Type B pancreatic cell (in vitro differentiated cells): Measurements from ENCODE around the gene UFC1. TPM values are rescaled to one million over a fixed set of nuclear protein-coding genes. Genes with fewer than 3 reads are reported as not detected.

ENCODE experiments used
- DNase-seq: peaks from one replicate; pipeline ENCODE4 v3.0.0; 2021; ENCODE audit warnings: mixed read lengths; ENCODE audit not compliant: unreplicated experiment; ENCODE audit errors: extremely low spot score
- H3K27ac Mint-ChIP-seq: 2 replicates; pipeline ENCODE4 v1.8.0; 2021; ENCODE audit warnings: mild to moderate bottlenecking, mixed read lengths
- H3K27me3 Mint-ChIP-seq: 2 replicates; pipeline ENCODE4 v1.8.0; 2021; ENCODE audit warnings: mixed read lengths
- H3K36me3 Mint-ChIP-seq: 2 replicates; pipeline ENCODE4 v1.8.0; 2021; ENCODE audit warnings: mixed read lengths
- H3K4me1 Mint-ChIP-seq: one replicate; pipeline ENCODE4 v1.8.0; 2021; ENCODE audit warnings: mixed read lengths; ENCODE audit not compliant: unreplicated experiment
- H3K4me3 Mint-ChIP-seq: 2 replicates; pipeline ENCODE4 v1.8.0; 2021; ENCODE audit warnings: mild to moderate bottlenecking, mixed read lengths
- H3K9me3 Mint-ChIP-seq: 2 replicates; pipeline ENCODE4 v1.8.0; 2021; ENCODE audit warnings: mixed read lengths
- CTCF ChIP-seq: fragments of 200-600 bp; sonication (generic); conservative IDR thresholded peaks from 2 replicates; pipeline ENCODE4 v1.5.0; 2021; ENCODE audit warnings: antibody characterized with exemption, mild to moderate bottlenecking
- total RNA-seq: library from RNA; stranded (reverse); gene quantifications from 2 replicates; pipeline ENCODE4 v1.2.1, GENCODE V29; 2021; ENCODE audit warnings: low replicate concordance

UFC1 gene
- total RNA-seq, 1 donor from 2014 or later, result 90.3 TPM

DNA sequence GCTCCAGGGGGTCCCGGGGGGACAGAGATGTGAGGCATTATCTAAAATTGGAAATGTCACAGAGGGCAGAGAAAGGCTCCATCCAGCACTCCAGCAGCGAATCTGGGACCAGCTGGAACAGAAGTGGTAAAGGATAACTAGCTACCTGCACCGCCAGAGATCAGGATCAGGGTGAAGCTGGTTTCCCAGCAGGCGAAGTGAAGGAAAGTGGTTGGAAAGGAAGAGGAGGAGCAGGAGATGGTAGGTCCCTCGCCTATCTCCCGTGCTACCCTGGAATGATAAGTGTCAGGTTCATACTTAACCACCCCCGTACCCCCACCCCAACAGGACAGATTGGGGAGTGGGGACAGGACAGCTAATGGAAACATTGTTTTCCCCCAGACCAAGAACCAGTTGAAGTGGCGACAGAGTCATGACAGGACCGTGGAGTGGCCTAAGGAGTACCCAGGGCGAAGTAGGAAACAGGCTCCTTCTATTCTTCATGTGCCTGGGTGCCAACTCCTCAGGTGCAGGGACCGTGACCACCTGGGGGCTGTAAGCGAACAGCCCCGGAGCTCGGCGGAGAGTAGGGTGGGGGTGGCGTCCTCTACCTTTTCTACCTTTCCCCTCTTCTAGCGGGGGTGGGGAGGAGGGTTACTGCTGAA, 22.8 kb downstream of the UFC1 start:
- no peaks in the 10 kb centered on the region for H3K27me3 Mint-ChIP-seq
- peaks cover 21% of the 10 kb centered on the region for H3K36me3 Mint-ChIP-seq
- H3K9me3 Mint-ChIP-seq, result no peaks in the 10 kb centered on the region

GRCh38 chr1:161177112-161177935, 23.5 kb downstream of the UFC1 start, which contains the start of gene B4GALT3:
B4GALT3 (minus strand) TSS chr1:161177507; CDS start chr1:161176060, 1,447 bp downstream.
- Mint-ChIP-seq H3K27ac (peak within 1 kb of the TSS; percentile 98), H3K4me3 (peak within 1 kb of the TSS; percentile 100), H3K36me3 (peaks cover 21% of the 10 kb centered on the region), H3K9me3 (no peaks in the 10 kb centered on the region), H3K4me1 (peaks cover 26% of the 10 kb centered on the region), H3K27me3 (no peaks in the 10 kb centered on the region)
- TF ChIP-seq CTCF, result peak; percentile 31
- peak; percentile 95 for DNase-seq

More for the DNA sequence above, 22.8 kb downstream of the UFC1 start:
- no peak for DNase-seq
- TF ChIP-seq CTCF, result no peak
- Mint-ChIP-seq H3K4me3 (peak overlapping the region; percentile 100), H3K4me1 (peaks cover 26% of the 10 kb centered on the region), H3K27ac (peak overlapping the region; percentile 98)

DNA sequence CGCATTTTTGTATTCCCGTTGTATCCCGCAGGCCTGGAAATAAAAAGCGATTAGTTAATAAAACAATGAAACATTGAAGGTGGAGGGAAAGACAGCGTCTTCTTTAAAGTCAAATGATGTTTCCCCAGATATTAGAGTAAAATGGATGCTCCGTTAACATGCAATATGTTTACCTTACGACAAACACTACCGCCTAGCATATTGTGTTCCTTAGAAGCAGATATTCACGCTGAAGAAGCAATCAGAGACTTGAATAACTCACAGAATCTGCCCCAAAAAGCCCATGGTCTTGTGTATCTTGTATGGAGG, 24.1 kb downstream of the UFC1 start:
- H3K36me3 Mint-ChIP-seq, result peaks cover 18% of the 10 kb centered on the region
- peak overlapping the region; percentile 98 for H3K27ac Mint-ChIP-seq
- no peaks in the 10 kb centered on the region for H3K9me3 Mint-ChIP-seq
- no peak for DNase-seq
- H3K4me1 Mint-ChIP-seq, result peaks cover 26% of the 10 kb centered on the region
- peak overlapping the region; percentile 100 for H3K4me3 Mint-ChIP-seq
- no peaks in the 10 kb centered on the region for H3K27me3 Mint-ChIP-seq
- TF ChIP-seq CTCF, result peak; percentile 6

DNA sequence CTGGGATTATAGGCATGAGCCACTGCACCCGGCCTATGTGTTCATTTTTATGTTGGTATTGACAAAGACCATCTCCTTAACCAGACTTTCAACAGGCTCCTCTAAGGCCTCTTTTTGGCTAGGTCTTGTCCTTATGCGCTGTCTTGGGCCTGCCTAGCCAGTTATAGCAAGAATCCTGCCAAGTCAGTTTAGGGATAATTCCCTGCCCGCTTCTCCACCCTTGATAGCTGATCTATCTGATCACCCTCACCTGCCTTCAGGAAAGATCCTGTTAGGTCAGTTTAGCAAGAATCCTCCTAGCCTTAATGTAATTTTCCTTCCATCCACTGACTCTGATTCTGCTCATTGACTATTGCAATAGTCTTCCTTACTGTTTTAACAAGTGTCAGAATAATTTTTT, 25.9 kb downstream of the UFC1 start:
- DNase-seq, result no peak
- Mint-ChIP-seq H3K9me3 (no peaks in the 10 kb centered on the region), H3K27me3 (no peaks in the 10 kb centered on the region), H3K27ac (peak overlapping the region; percentile 94), H3K4me3 (peak overlapping the region; percentile 75), H3K36me3 (peaks cover 7% of the 10 kb centered on the region), H3K4me1 (peaks cover 26% of the 10 kb centered on the region)
- no peak for TF ChIP-seq CTCF

- Mint-ChIP-seq H3K36me3 (peaks cover 3% of the 10 kb centered on the region), H3K27me3 (no peaks in the 10 kb centered on the region), H3K9me3 (no peaks in the 10 kb centered on the region), H3K4me3 (no peak overlapping the region), H3K27ac (peak overlapping the region; percentile 28), H3K4me1 (peaks cover 21% of the 10 kb centered on the region)
- DNase-seq, result no peak
- peak; percentile 43 for TF ChIP-seq CTCF
Observed at GRCh38 chr1:161180639-161181038, 26.9 kb downstream of the UFC1 start.
